Caco-2 (cell line): ENCODE data around the gene TWNK. TPM values are rescaled to one million over a fixed set of nuclear protein-coding genes. Genes with fewer than 3 reads are reported as not detected.

ENCODE experiments used
- BruUV-seq: library from RNA; stranded (reverse); fragments of 400-500 nt; replicated peaks from 2 replicates; lab custom pipeline; 2021; lab: Mats Ljungman, UMichigan
- CTCF ChIA-PET: fragments of 300-600 bp; sonication (Branson Sonifier 250); formaldehyde crosslinking; loops from one replicate; lab custom pipeline; 2022; ENCODE audit warnings: antibody characterized with exemption; lab: Charles Lee
- POLR2A ChIA-PET: fragments of 300-600 bp; sonication (Branson Sonifier 250); formaldehyde crosslinking; loops from one replicate; lab custom pipeline; 2022; ENCODE audit warnings: antibody characterized with exemption; lab: Charles Lee
- DNase-seq, 2 experiments: peaks; one replicate each; pipeline versions ENCODE4 v3.0.0 to v3.0.0-alpha.2; 2020 to 2022
- H3K27me3 ChIP-seq: replicated peaks from 2 replicates; pipeline ENCODE4 v1.6.0; 2011; ENCODE audit warnings: low read length; ENCODE audit not compliant: control insufficient read depth, insufficient read depth
- H3K36me3 ChIP-seq: 2 replicates; pipeline ENCODE4 v1.5.1; 2011; ENCODE audit warnings: low read length; ENCODE audit not compliant: control insufficient read depth, insufficient read depth
- H3K4me1 ChIP-seq: fragments of 250-450 bp; sonication (Bioruptor Pico); 2 replicates; pipeline ENCODE4 v1.5.1; 2020; ENCODE audit warnings: mild to moderate bottlenecking
- H3K4me3 ChIP-seq: 2 replicates; pipeline ENCODE4 v1.5.1; 2011; ENCODE audit warnings: low read depth, mild to moderate bottlenecking, control low read depth, low read length
- H3K9me3 ChIP-seq: fragments of 250-450 bp; sonication (Bioruptor Pico); 2 replicates; pipeline ENCODE4 v1.5.1; 2020; ENCODE audit warnings: mild to moderate bottlenecking, moderate library complexity
- H3K27ac Mint-ChIP-seq: one replicate; pipeline ENCODE4 v1.8.0; 2022; ENCODE audit warnings: mixed read lengths; ENCODE audit not compliant: unreplicated experiment
- H3K27me3 Mint-ChIP-seq: one replicate; pipeline ENCODE4 v1.8.0; 2022; ENCODE audit warnings: mixed read lengths; ENCODE audit not compliant: insufficient read depth, unreplicated experiment
- H3K36me3 Mint-ChIP-seq: one replicate; pipeline ENCODE4 v1.8.0; 2022; ENCODE audit warnings: mild to moderate bottlenecking, mixed read lengths; ENCODE audit not compliant: insufficient read depth, unreplicated experiment
- H3K4me1 Mint-ChIP-seq: one replicate; pipeline ENCODE4 v1.8.0; 2022; ENCODE audit warnings: low read depth, mixed read lengths; ENCODE audit not compliant: unreplicated experiment
- H3K4me3 Mint-ChIP-seq: one replicate; pipeline ENCODE4 v1.8.0; 2022; ENCODE audit warnings: mild to moderate bottlenecking, moderate library complexity, mixed read lengths; ENCODE audit not compliant: unreplicated experiment
- H3K9me3 Mint-ChIP-seq: one replicate; pipeline ENCODE4 v1.8.0; 2022; ENCODE audit warnings: mixed read lengths; ENCODE audit not compliant: unreplicated experiment
- CTCF ChIP-seq, 2 experiments: fragments of 200-600 bp in 1 of 2; IDR thresholded peaks; 1 replicate in 1 of 2; 2 replicates in 1 of 2; pipeline versions ENCODE4 v1.5.1 to v1.8.0; 2011 to 2022; ENCODE audit warnings: antibody characterized with exemption in 1 of 2, control low read depth in 1 of 2, inconsistent platforms in 1 of 2, low read depth in 1 of 2, low read length in 1 of 2, mild to moderate bottlenecking in 1 of 2, moderate library complexity in 1 of 2; ENCODE audit not compliant: insufficient read depth in 1 of 2, severe bottlenecking in 1 of 2, unreplicated experiment in 1 of 2
- intact Hi-C: fragments of 100-400 bp; cut with micrococcal nuclease; formaldehyde crosslinking; loops from one replicate; pipeline ENCODE4 v1.10.0; 2022; ENCODE audit not compliant: unreplicated experiment
- total RNA-seq: library from RNA; stranded (reverse); gene quantifications from 2 replicates; pipeline ENCODE4 v1.2.3, GENCODE V29; 2022

Gene TWNK
- total RNA-seq, 1 experiment from 2014 or later, result 29.8 TPM

GRCh38 chr10:100993986-100994708, 6.8 kb downstream of the TWNK start:
- intact Hi-C loops, result no loop called here
- H3K4me1 Mint-ChIP-seq, result peaks cover 12% of the 10 kb centered on the region
- TSS peak; percentile 53 for BruUV-seq
- peak in 1 of 2 experiments; percentile 57 for DNase-seq
- H3K4me1 ChIP-seq, result peaks cover 12% of the 10 kb centered on the region
- ChIA-PET CTCF (interaction anchor here (0.5 to 7.1 kb wide), 4 partner anchors 21 to 120 kb away, joined by 3 to 58 read pairs (median 4); partner anchors contain the start of genes PDZD7 and SFXN3), POLR2A (no interaction called here)
- no peaks in the 10 kb centered on the region for H3K9me3 Mint-ChIP-seq
- no peak overlapping the region for H3K4me3 ChIP-seq
- H3K36me3 Mint-ChIP-seq, result peaks cover 55% of the 10 kb centered on the region
- H3K9me3 ChIP-seq, result no peaks in the 10 kb centered on the region
- H3K27me3 ChIP-seq, result no peaks in the 10 kb centered on the region
- H3K36me3 ChIP-seq, result peaks cover 1% of the 10 kb centered on the region
- H3K4me3 Mint-ChIP-seq, result no peak overlapping the region
- no peaks in the 10 kb centered on the region for H3K27me3 Mint-ChIP-seq
- peak overlapping the region; percentile 43 for H3K27ac Mint-ChIP-seq
- TF ChIP-seq CTCF (IDR thresholded peaks at IDR 0.05; ENCODE audit: insufficient read depth in 1 of 2, low read depth in 1 of 2, low read length in 1 of 2, severe bottlenecking in 1 of 2, unreplicated experiment in 1 of 2), result peak; percentile 59 to 77

DNA sequence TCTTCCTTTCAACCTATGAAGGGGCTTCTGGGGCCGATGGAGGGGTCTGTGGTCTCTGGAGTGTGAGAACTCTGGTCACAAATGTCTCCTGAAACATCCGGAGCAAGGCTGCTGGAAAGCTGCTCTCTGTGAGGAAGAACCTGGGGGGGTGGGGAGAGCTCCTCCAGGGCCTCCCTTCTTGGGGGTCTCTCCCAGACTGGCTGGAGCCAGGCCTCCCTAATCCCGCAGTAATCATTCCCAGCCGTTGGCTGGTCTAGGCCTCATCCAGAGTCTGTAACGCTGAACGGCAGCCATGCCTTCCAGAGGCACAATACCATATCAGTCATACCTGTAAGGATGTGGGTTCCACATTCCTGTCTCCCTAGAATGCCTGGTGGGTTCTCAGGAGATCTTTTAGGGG, 7.8 kb downstream of the TWNK start:
- intact Hi-C loops, result no loop called here
- TF ChIP-seq CTCF (IDR thresholded peaks at IDR 0.05; ENCODE audit: insufficient read depth in 1 of 2, low read depth in 1 of 2, low read length in 1 of 2, severe bottlenecking in 1 of 2, unreplicated experiment in 1 of 2), result no peak
- Mint-ChIP-seq H3K4me3 (no peak overlapping the region), H3K27ac (peak overlapping the region; percentile 43), H3K36me3 (peaks cover 57% of the 10 kb centered on the region), H3K27me3 (no peaks in the 10 kb centered on the region), H3K9me3 (no peaks in the 10 kb centered on the region), H3K4me1 (peaks cover 12% of the 10 kb centered on the region)
- CTCF ChIA-PET, result interaction anchor here (0.7 to 7.1 kb wide), 4 partner anchors 16 to 540 kb away, joined by 3 to 58 read pairs (median 28); no protein-coding TSS in a partner anchor
- peaks cover 12% of the 10 kb centered on the region for H3K4me1 ChIP-seq
- no peaks in the 10 kb centered on the region for H3K9me3 ChIP-seq
- no peak for DNase-seq
- peaks cover 1% of the 10 kb centered on the region for H3K36me3 ChIP-seq
- POLR2A ChIA-PET, result no interaction called here
- H3K27me3 ChIP-seq, result no peaks in the 10 kb centered on the region
- no peak overlapping the region for H3K4me3 ChIP-seq
- no TSS peak for BruUV-seq

DNA sequence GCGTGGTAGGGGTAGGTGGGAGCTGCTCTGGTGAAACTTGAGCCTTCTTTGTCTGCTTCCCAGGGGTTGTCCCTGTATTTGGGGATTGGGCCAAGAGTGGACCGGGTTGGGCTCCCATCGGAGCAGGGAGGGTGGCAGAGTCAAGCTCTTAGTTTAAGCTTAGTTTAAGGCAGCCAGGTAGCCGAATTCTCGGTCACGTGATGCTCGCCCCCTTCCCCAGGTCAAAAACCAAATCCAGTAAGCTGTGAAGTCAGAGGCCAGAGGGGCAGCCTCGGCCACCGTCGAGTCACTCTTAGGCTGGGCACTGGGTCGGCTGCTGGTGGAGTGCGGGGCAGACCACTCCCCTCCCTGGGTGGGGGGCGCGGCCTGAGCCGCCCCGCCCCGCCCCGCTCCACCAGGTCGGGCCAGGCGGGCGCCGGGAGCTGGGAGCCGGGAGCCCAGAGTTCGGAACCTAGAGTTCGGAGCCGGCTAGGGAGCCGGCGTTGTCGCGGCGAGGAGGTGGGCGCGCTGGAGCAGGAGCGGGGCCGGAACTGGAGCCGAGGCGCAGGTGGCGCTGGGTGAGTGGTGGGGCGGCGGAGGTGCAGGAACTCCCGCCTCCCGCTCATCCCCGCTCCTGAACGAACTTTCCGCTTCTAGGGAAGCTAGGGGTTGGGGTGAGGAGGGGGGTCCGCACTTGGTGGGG, 9.5 kb downstream of the TWNK start:
- ChIA-PET POLR2A (interaction anchor here (0.5 to 1.0 kb wide), 2 partner anchors 27 to 34 kb away, joined by 3 to 5 read pairs; partner anchors contain the start of genes PDZD7 and SFXN3), CTCF (interaction anchor here (0.6 to 7.1 kb wide), 16 partner anchors 8 to 118 kb away, joined by 3 to 58 read pairs (median 8); partner anchors contain the start of genes KAZALD1, MRPL43, PDZD7 and SEMA4G)
- peak overlapping the region; percentile 81 for H3K4me3 Mint-ChIP-seq
- peak in 1 of 2 experiments; percentile 73 for DNase-seq
- peaks cover 19% of the 10 kb centered on the region for H3K4me1 Mint-ChIP-seq
- H3K36me3 ChIP-seq, result peaks cover 1% of the 10 kb centered on the region
- H3K9me3 Mint-ChIP-seq, result no peaks in the 10 kb centered on the region
- peaks cover 18% of the 10 kb centered on the region for H3K4me1 ChIP-seq
- H3K27ac Mint-ChIP-seq, result peak overlapping the region; percentile 64
- H3K27me3 Mint-ChIP-seq, result no peaks in the 10 kb centered on the region
- H3K27me3 ChIP-seq, result no peaks in the 10 kb centered on the region
- peaks cover 49% of the 10 kb centered on the region for H3K36me3 Mint-ChIP-seq
- H3K4me3 ChIP-seq, result peak overlapping the region; percentile 94
- intact Hi-C loops, result loop anchor here (1.0 kb wide), 2 partner anchors 16 to 26 kb away; no protein-coding TSS in a partner anchor
- BruUV-seq, result no TSS peak
- H3K9me3 ChIP-seq, result no peaks in the 10 kb centered on the region
- TF ChIP-seq CTCF (IDR thresholded peaks at IDR 0.05; ENCODE audit: insufficient read depth in 1 of 2, low read depth in 1 of 2, low read length in 1 of 2, severe bottlenecking in 1 of 2, unreplicated experiment in 1 of 2), result no peak
